ENCODE measurements around the gene DCUN1D3. TPM values are rescaled to one million over a fixed set of nuclear protein-coding genes. Genes with fewer than 3 reads are reported as not detected.
A peak's percentile ranks its signal among the peaks of the same experiment; 100 is the strongest.

The DCUN1D3 gene
- total and polyA plus RNA-seq, 7 donors, result 2.2 to 19.6 (median 8.6) TPM

DNA sequence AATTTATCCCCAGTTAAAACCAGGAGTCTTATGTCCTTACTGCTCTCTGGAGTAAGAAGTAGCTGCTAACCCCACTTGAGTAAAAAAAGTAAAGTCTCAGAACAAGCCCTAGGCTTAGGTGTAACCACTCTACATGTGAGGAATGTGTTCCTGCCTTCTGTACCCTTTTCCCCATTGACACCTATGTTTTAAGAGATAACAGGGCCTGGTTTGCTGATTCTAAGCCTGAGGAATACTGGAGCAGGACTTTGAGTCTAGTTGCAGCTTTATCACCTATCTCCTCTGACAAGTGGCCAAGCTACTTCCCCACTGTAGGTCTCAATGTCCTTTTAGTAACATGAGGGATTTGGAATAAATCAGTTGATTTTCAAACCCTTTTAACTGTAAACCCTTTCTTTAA is 53.6 kb downstream of the DCUN1D3 start:
- intact Hi-C loops (cut with DNase I), result no loop called here
- no peaks in the 10 kb centered on the region for H3K9me3 ChIP-seq
- H3K4me3 ChIP-seq, result no peak overlapping the region
- H3K4me1 ChIP-seq, result peaks cover 9% of the 10 kb centered on the region
- no peaks in the 10 kb centered on the region for H3K27me3 ChIP-seq (ENCODE audit: insufficient read depth in 3 of 3, low read length in 2 of 3)
- ATAC-seq (no peak), DNase-seq (no peak)
- no peaks in the 10 kb centered on the region for H3K36me3 ChIP-seq (ENCODE audit: insufficient read depth in 1 of 2, low read depth in 1 of 2)
- H3K27ac ChIP-seq, result no peak overlapping the region
- TF ChIP-seq, protein P1, sequence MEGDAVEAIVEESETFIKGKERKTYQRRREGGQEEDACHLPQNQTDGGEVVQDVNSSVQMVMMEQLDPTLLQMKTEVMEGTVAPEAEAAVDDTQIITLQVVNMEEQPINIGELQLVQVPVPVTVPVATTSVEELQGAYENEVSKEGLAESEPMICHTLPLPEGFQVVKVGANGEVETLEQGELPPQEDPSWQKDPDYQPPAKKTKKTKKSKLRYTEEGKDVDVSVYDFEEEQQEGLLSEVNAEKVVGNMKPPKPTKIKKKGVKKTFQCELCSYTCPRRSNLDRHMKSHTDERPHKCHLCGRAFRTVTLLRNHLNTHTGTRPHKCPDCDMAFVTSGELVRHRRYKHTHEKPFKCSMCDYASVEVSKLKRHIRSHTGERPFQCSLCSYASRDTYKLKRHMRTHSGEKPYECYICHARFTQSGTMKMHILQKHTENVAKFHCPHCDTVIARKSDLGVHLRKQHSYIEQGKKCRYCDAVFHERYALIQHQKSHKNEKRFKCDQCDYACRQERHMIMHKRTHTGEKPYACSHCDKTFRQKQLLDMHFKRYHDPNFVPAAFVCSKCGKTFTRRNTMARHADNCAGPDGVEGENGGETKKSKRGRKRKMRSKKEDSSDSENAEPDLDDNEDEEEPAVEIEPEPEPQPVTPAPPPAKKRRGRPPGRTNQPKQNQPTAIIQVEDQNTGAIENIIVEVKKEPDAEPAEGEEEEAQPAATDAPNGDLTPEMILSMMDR (IDR thresholded peaks at IDR 0.05), result no peak

DNA sequence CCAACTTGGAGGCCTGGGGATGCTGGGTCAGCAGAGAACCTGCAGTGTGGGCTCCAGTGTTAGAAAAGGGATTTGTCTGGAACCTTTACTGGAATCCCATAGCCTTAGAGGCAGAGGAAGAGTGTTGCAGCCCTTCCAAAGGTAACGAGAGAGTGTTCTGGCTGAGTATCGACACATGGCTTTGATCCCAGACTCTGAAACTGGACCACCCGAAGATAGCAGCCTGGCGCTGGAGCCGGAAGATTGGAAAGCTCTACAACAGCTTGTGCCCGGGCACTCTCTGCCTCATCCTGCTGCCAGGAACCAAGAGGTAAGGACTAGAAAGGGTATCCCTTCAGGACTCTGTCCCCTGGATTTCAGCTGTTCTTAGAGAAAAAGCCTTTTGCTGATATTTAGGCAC is 54.1 kb downstream of the DCUN1D3 start:
- DNase-seq (peak in 1 of 2 donors; percentile 39), ATAC-seq (peak in 3 of 4 donors; percentile 33 to 53 (median 46))
- H3K27ac ChIP-seq, result no peak overlapping the region
- H3K4me1 ChIP-seq, result peaks cover 4% of the 10 kb centered on the region
- no peaks in the 10 kb centered on the region for H3K27me3 ChIP-seq (ENCODE audit: insufficient read depth in 3 of 3, low read length in 2 of 3)
- H3K36me3 ChIP-seq (ENCODE audit: insufficient read depth in 1 of 2, low read depth in 1 of 2), result no peaks in the 10 kb centered on the region
- H3K4me3 ChIP-seq, result no peak overlapping the region
- intact Hi-C loops (cut with DNase I), result no loop called here
- H3K9me3 ChIP-seq, result no peaks in the 10 kb centered on the region
- TF ChIP-seq, protein P1 (IDR thresholded peaks at IDR 0.05), result no peak
- 28 to 41% (median 30%) methylated on average over 6 of the region's 6 CpGs for WGBS, 3 donors

DNA sequence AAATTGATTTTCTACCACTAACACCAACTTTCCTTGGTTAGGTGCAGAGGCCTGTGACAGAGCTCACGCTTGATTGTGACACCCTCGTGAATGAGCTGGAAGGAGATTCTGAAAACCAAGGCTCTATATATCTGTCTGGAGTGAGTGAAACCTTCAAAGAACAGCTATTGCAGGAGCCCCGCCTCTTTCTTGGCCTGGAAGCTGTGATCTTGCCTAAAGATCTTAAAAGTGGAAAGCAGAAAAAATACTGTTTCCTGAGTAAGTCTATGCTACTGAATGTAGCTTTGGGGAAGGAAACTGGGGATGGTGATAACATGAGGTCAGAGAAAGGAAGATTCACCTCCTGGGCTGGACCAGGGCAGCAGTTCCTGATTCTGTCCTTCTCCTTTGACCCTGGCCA is 55.6 kb downstream of the DCUN1D3 start:
- intact Hi-C loops (cut with DNase I), result no loop called here
- Histone ChIP-seq H3K9me3 (no peaks in the 10 kb centered on the region), H3K27ac (no peak overlapping the region), H3K4me1 (no peaks in the 10 kb centered on the region), H3K4me3 (no peak overlapping the region), H3K36me3 (ENCODE audit: insufficient read depth in 1 of 2, low read depth in 1 of 2) (no peaks in the 10 kb centered on the region), H3K27me3 (ENCODE audit: insufficient read depth in 3 of 3, low read length in 2 of 3) (no peaks in the 10 kb centered on the region)
- DNase-seq (no peak), ATAC-seq (no peak)
- TF ChIP-seq, protein P1 (IDR thresholded peaks at IDR 0.05), result no peak
- WGBS, 3 donors, result 68 to 78% (median 78%) methylated on average over 3 of the region's 3 CpGs

DNA sequence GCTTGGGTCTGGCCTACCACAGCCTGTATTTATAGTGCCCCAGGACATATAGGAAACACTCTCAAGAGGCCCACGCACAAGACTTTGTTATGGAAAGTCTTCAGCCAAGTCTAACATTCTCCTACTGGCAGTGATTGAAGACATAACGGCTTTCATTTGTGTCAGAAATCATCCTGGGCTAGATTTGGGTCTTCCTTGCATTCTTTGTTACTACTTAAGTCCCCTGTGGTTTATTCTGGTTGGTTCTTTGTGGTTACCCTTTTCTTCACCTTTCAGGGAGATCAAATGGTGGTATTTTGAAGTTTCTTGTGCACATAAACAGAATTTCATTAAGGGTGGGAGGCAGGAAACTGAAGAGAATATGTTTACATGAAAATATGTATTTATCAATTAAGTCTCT is 56.1 kb downstream of the DCUN1D3 start:
- no peak for ATAC-seq

DNA sequence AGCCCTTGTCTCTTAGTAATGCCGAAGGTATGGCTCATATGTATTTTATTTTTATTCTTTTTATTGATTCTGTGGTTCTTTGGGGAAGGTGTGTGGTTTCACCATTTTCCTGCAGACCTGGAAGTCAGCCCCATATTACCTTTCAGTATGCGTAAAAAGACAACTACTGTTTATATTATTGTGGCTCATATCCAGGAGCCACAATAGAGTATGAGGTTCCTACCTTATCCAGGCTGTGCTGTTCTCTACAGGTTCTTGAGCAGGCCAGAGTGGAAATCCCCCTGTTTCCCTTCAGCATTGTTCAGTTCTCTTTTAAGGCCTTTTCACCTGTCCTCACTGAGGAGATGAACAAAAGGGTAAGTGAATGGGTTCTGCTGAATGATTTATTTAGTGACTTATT is 60.7 kb downstream of the DCUN1D3 start:
- TF ChIP-seq, protein P1 (IDR thresholded peaks at IDR 0.05), result no peak
- DNase-seq, result no peak
- 93 to 97% (median 94%) methylated on average over 2 of the region's 2 CpGs for WGBS, 3 donors
- Histone ChIP-seq H3K9me3 (no peaks in the 10 kb centered on the region), H3K4me1 (no peaks in the 10 kb centered on the region), H3K27me3 (ENCODE audit: insufficient read depth in 3 of 3, low read length in 2 of 3) (no peaks in the 10 kb centered on the region), H3K4me3 (no peak overlapping the region), H3K36me3 (ENCODE audit: insufficient read depth in 1 of 2, low read depth in 1 of 2) (no peaks in the 10 kb centered on the region), H3K27ac (no peak overlapping the region)
- intact Hi-C loops (cut with DNase I), result no loop called here
- ATAC-seq, result no peak

More for the DNA sequence above, 56.1 kb downstream of the DCUN1D3 start:
- H3K4me1 ChIP-seq, result no peaks in the 10 kb centered on the region
- WGBS, 3 donors, result 92 to 98% (median 96%) methylated on average over 2 of the region's 2 CpGs
- no peaks in the 10 kb centered on the region for H3K27me3 ChIP-seq (ENCODE audit: insufficient read depth in 3 of 3, low read length in 2 of 3)
- no peaks in the 10 kb centered on the region for H3K36me3 ChIP-seq (ENCODE audit: insufficient read depth in 1 of 2, low read depth in 1 of 2)
- no peak overlapping the region for H3K4me3 ChIP-seq
- TF ChIP-seq, protein P1 (IDR thresholded peaks at IDR 0.05), result no peak
- no peak for DNase-seq
- H3K9me3 ChIP-seq, result no peaks in the 10 kb centered on the region
- no peak overlapping the region for H3K27ac ChIP-seq
- intact Hi-C loops (cut with DNase I), result no loop called here

Measured in psoas muscle (tissue), 8 donors.